Activated B cell treated with CpG ODN at 0.5 μM for 24 hours (primary cell): Measurements from ENCODE around the gene FMNL2. TPM values are rescaled to one million over a fixed set of nuclear protein-coding genes. Genes with fewer than 3 reads are reported as not detected.

Experiments used
- ATAC-seq: fragments of 200-7000 bp; cut with Tn5 transposase; one replicate; pipeline ENCODE4 v1.10.0; 2021; ENCODE audit warnings: low read depth, mild to moderate bottlenecking, moderate library complexity
- CTCF ChIA-PET: fragments of 350-600 bp; sonication (Branson Sonifier 250); formaldehyde crosslinking; loops from one replicate; lab custom pipeline; 2021; ENCODE audit warnings: antibody characterized with exemption; lab: Charles Lee
- POLR2A ChIA-PET: fragments of 350-600 bp; sonication (Branson Sonifier 250); formaldehyde crosslinking; loops from one replicate; lab custom pipeline; 2021; ENCODE audit warnings: antibody characterized with exemption; lab: Charles Lee
- DNase-seq: peaks from one replicate; pipeline ENCODE4 v3.0.0; 2022
- H3K27ac Mint-ChIP-seq: one replicate; pipeline ENCODE4 v1.8.0; 2020; ENCODE audit warnings: mixed read lengths
- H3K27me3 Mint-ChIP-seq: one replicate; pipeline ENCODE4 v1.8.0; 2021; ENCODE audit warnings: mixed read lengths
- H3K36me3 Mint-ChIP-seq: one replicate; pipeline ENCODE4 v1.8.0; 2021; ENCODE audit warnings: low read depth, mixed read lengths
- H3K4me1 Mint-ChIP-seq: one replicate; pipeline ENCODE4 v1.8.0; 2021; ENCODE audit warnings: mixed read lengths
- H3K4me3 Mint-ChIP-seq: one replicate; pipeline ENCODE4 v1.8.0; 2020; ENCODE audit warnings: mild to moderate bottlenecking, mixed read lengths
- H3K9me3 Mint-ChIP-seq: one replicate; pipeline ENCODE4 v1.8.0; 2020; ENCODE audit warnings: mixed read lengths
- intact Hi-C: fragments of 100-400 bp; cut with micrococcal nuclease; formaldehyde crosslinking; loops from one replicate; pipeline ENCODE4 v1.15.1; 2024
- total RNA-seq: library from RNA; stranded (reverse); gene quantifications from 2 replicates; pipeline ENCODE4 v1.2.3, GENCODE V29; 2022
- TF ChIP-seq, protein P1 (sequence below): fragments of 200-600 bp; IDR thresholded peaks from one replicate; pipeline ENCODE4 v1.8.0; 2022; ENCODE audit warnings: antibody characterized with exemption, mild to moderate bottlenecking

The FMNL2 gene
- total RNA-seq, 1 donor from 2014 or later = 4.0 TPM

DNA sequence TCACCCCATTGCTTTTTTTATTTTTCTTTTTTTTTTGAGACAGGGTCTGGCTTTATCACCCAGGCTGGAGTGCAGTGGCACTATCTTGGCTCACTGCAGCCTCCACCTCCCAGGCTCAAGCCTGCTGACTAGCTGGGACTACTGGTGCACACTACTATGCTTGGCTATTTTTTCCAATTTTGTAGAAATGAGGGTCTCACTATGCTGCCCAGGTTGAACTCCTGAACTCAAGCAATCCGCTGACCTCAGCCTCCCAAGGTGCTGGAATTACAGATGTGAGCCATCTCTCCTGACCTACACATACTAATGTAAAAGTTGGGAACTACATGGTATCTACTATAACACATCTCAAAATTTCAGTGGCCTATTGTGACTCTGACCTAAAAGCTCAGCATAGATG is 101.2 kb downstream of the FMNL2 start:
- Mint-ChIP-seq H3K27me3 (no peaks in the 10 kb centered on the region), H3K9me3 (no peaks in the 10 kb centered on the region), H3K36me3 (no peaks in the 10 kb centered on the region), H3K27ac (no peak overlapping the region), H3K4me1 (peaks cover 5% of the 10 kb centered on the region), H3K4me3 (no peak overlapping the region)
- intact Hi-C loops = no loop called here
- POLR2A ChIA-PET = interaction anchor here (0.7 kb wide), 1 partner anchor 41 kb away, joined by 3 read pairs; no protein-coding TSS in a partner anchor
- ATAC-seq (no peak), DNase-seq (no peak)
- CTCF ChIA-PET = no interaction called here
- TF ChIP-seq, protein P1, sequence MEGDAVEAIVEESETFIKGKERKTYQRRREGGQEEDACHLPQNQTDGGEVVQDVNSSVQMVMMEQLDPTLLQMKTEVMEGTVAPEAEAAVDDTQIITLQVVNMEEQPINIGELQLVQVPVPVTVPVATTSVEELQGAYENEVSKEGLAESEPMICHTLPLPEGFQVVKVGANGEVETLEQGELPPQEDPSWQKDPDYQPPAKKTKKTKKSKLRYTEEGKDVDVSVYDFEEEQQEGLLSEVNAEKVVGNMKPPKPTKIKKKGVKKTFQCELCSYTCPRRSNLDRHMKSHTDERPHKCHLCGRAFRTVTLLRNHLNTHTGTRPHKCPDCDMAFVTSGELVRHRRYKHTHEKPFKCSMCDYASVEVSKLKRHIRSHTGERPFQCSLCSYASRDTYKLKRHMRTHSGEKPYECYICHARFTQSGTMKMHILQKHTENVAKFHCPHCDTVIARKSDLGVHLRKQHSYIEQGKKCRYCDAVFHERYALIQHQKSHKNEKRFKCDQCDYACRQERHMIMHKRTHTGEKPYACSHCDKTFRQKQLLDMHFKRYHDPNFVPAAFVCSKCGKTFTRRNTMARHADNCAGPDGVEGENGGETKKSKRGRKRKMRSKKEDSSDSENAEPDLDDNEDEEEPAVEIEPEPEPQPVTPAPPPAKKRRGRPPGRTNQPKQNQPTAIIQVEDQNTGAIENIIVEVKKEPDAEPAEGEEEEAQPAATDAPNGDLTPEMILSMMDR = no peak

DNA sequence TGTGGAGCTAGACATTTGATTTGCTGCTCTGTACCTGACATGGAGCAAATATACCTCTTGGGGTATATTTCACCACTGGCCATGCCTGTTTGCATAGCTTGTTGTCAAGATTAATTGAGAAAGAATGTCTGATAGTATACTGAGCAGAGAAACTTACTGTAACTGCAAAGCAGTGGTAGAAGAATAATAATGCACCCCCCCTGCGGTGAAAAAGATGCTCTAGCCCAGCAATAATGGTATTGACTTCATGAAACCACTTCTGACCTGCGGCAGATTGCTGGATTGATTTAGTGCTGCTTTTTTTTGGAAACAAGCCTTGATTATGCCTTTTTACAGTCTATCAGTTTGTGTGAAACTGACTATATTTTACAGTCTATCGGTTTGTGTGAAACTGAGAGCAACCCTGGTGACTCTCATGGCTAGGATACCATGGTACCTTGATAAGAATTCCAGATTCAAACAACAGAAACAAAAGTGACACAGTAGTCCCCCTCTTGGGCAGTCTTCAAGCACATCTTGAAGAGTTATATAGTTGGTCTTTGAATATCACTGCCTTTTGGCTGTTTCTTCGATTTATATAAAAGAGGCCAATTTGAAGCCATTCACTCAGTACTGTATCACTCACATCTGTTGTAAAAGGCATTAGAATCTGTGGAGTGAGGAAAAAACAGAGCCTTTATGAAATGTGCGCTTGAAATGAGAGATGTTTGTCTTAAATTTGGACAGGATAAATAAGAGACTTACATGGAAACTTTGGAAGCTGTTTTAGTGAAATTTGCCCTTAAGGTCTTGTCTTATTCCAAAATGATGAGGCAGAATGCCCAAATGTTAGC is 102.5 kb downstream of the FMNL2 start:
- intact Hi-C loops = no loop called here

DNA sequence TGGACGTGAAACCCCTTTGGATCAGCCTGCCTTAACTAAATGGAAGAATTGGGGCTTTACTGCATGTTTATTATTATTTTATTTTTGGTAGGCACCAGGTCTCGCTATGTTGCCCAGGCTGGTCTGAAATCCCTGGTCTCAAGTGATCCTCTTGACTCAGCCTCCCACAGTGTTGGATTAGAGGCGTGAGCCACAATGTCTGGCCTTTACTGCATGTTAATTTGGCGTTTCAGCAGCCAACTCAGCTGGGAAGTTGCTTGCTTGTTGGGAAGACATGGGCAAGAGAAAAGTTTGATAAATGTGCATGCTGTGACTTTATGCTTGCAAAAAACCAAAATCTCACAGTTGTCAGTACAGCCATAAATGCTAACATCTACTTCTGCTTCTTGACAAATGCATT is 105.1 kb downstream of the FMNL2 start:
- CTCF ChIA-PET = no interaction called here
- no peak for ATAC-seq
- Mint-ChIP-seq H3K9me3 (no peaks in the 10 kb centered on the region), H3K4me3 (no peak overlapping the region), H3K27ac (no peak overlapping the region), H3K4me1 (peaks cover 4% of the 10 kb centered on the region), H3K27me3 (no peaks in the 10 kb centered on the region), H3K36me3 (no peaks in the 10 kb centered on the region)
- intact Hi-C loops = no loop called here
- POLR2A ChIA-PET = no interaction called here
- DNase-seq = no peak
- TF ChIP-seq, protein P1 = no peak

More for the DNA sequence above, 102.5 kb downstream of the FMNL2 start:
- Mint-ChIP-seq H3K27me3 (no peaks in the 10 kb centered on the region), H3K36me3 (no peaks in the 10 kb centered on the region), H3K27ac (no peak overlapping the region), H3K4me3 (no peak overlapping the region), H3K9me3 (no peaks in the 10 kb centered on the region), H3K4me1 (peaks cover 4% of the 10 kb centered on the region)
- ATAC-seq = no peak
- no peak for DNase-seq
- ChIA-PET POLR2A (no interaction called here), CTCF (no interaction called here)
- TF ChIP-seq, protein P1 = no peak

DNA sequence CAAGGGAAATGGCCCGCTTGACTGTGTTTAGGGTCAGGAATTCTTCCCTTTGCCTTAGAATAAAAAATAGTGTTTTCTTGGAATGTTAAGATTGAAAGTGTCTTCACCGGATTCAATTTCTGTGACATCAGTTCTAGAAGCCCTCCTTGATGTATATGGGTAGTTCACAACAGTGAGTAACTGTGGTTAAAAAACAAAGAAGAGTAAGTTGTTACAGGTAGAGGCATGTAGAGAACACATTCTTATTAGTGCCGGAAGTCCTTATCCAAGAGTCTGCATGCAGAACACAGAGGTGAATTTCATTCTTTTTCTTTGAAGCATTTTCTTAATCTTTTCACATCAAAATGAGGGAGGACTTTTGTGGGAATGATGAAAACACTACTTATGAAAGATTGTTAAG is 105.5 kb downstream of the FMNL2 start:
- ATAC-seq (no peak), DNase-seq (no peak)
- H3K36me3 Mint-ChIP-seq = no peaks in the 10 kb centered on the region
- TF ChIP-seq, protein P1 = no peak
- H3K9me3 Mint-ChIP-seq = no peaks in the 10 kb centered on the region
- intact Hi-C loops = no loop called here
- ChIA-PET CTCF (no interaction called here), POLR2A (no interaction called here)
- no peaks in the 10 kb centered on the region for H3K27me3 Mint-ChIP-seq
- peaks cover 4% of the 10 kb centered on the region for H3K4me1 Mint-ChIP-seq
- H3K4me3 Mint-ChIP-seq = no peak overlapping the region
- H3K27ac Mint-ChIP-seq = no peak overlapping the region

DNA sequence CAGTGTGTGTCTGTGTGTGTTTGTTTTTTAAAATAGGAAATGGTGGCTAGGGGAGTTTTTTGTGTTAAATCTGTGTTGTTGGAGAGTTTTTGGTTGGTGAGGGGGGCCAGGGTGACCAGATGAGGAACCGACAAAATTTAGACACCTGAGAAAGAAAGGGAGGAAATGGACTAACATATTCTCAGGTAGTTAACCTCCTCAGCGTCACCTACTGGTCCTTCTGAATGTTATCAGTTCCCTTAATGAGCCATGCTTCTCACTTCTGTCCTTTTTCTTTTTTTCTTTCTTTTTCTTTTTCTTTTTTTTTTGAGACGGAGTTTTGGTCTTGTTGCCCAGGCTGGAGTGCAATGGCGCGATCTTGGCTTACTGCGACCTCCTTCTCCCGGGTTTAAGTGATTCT is 107.0 kb downstream of the FMNL2 start:
- intact Hi-C loops = no loop called here
- H3K4me3 Mint-ChIP-seq = no peak overlapping the region
- ChIA-PET POLR2A (no interaction called here), CTCF (no interaction called here)
- no peak for ATAC-seq
- H3K9me3 Mint-ChIP-seq = no peaks in the 10 kb centered on the region
- TF ChIP-seq, protein P1 = no peak
- H3K27me3 Mint-ChIP-seq = no peaks in the 10 kb centered on the region
- H3K27ac Mint-ChIP-seq = no peak overlapping the region
- peaks cover 10% of the 10 kb centered on the region for H3K4me1 Mint-ChIP-seq
- H3K36me3 Mint-ChIP-seq = no peaks in the 10 kb centered on the region
- no peak for DNase-seq
